ENCODE data around the gene RRP8. TPM values are rescaled to one million over a fixed set of nuclear protein-coding genes. Genes with fewer than 3 reads are reported as not detected.

Gene RRP8
- total and polyA plus RNA-seq, 2 of the 8 experiments (the other 6 are each of a cell fraction or from before 2014, with no cell fraction given) = 4.2 to 14.9 TPM

- no peak overlapping the region for H4K5ac ChIP-seq (ENCODE audit: insufficient read length, low read depth, low read length)
- no peak overlapping the region for H3K4ac ChIP-seq (replicated peaks; ENCODE audit: insufficient read length, low read depth, low read length)
- H3K4me2 ChIP-seq (ENCODE audit: insufficient read depth in 1 of 2, low read depth in 2 of 2, low read length in 2 of 2) = no peak overlapping the region
- no peak overlapping the region for H3K4me3 ChIP-seq (ENCODE audit: extremely low read depth in 1 of 4, insufficient read depth in 2 of 4, low read depth in 3 of 4, low read length in 4 of 4)
- DNase-seq (ENCODE audit: low read depth in 1 of 2, low spot score in 2 of 2) (no peak), FAIRE-seq (no peak)
- no peak overlapping the region for H3K18ac ChIP-seq (ENCODE audit: extremely low read depth, low read length)
- no peaks in the 10 kb centered on the region for H3K36me3 ChIP-seq (ENCODE audit: control insufficient read depth in 2 of 4, insufficient read depth in 4 of 4, low read length in 3 of 4)
- H2AFZ ChIP-seq (ENCODE audit: low read length) = no peak overlapping the region
- no peak overlapping the region for H3K23ac ChIP-seq (ENCODE audit: insufficient read length)
- no peak overlapping the region for H2BK15ac ChIP-seq (ENCODE audit: low read length)
- no peak overlapping the region for H2AK5ac ChIP-seq (ENCODE audit: low read depth, low read length)
- no peak overlapping the region for H2BK12ac ChIP-seq (ENCODE audit: low read depth, low read length)
- no peaks in the 10 kb centered on the region for H3K79me1 ChIP-seq (ENCODE audit: low read depth, low read length)
- CTCF ChIA-PET (ENCODE audit: partially characterized antibody) = interaction anchor here (2.3 to 6.8 kb wide), 2 partner anchors 14 to 26 kb away, joined by 7 to 48 read pairs; no protein-coding TSS in a partner anchor
- no peaks in the 10 kb centered on the region for H3K9me3 ChIP-seq (ENCODE audit: insufficient read depth in 2 of 2, low read depth in 1 of 2, low read length in 1 of 2)
- H4K91ac ChIP-seq (replicated peaks; ENCODE audit: insufficient read length, low read length) = no peak overlapping the region
- POLR2A ChIA-PET (ENCODE audit: partially characterized antibody) = no interaction called here
- H4K20me1 ChIP-seq (replicated peaks in 1 of 2; ENCODE audit: control insufficient read depth in 1 of 2, insufficient read depth in 2 of 2, low read length in 2 of 2) = no peaks in the 10 kb centered on the region
- H3K14ac ChIP-seq (ENCODE audit: insufficient read length) = no peak overlapping the region
- no peak overlapping the region for H3K56ac ChIP-seq (replicated peaks; ENCODE audit: insufficient read length, low read depth, low read length)
- no peaks in the 10 kb centered on the region for H3K4me1 ChIP-seq (replicated peaks in 1 of 4; ENCODE audit: control insufficient read depth in 3 of 4, insufficient read depth in 4 of 4, low read length in 3 of 4)
- no peaks in the 10 kb centered on the region for H3K23me2 ChIP-seq (ENCODE audit: low read depth, low read length)
- WGBS, 2 experiments (ENCODE audit: extremely low coverage in 1 of 2, insufficient coverage in 1 of 2, insufficient read length in 1 of 2, insufficient replicate concordance in 2 of 2, low coverage in 1 of 2, low lambda C conversion rate in 2 of 2, missing lambda C conversion rate in 1 of 2) = 94% methylated on average over 11 of the region's 11 CpGs; no CpG with 5 or more reads in 1 of the 2 experiments
- no peak overlapping the region; the same call in 1 of the 2 replicates for H4K8ac ChIP-seq (ENCODE audit: extremely low read depth, insufficient read depth, low read length)
- no peak overlapping the region; the same call in 1 of the 2 replicates for H2BK5ac ChIP-seq (ENCODE audit: low read depth, low read length)
- peaks cover 0 to 2% (median 0%) of the 10 kb centered on the region in 4 experiments; a peak in 1 of 7 replicates for H3K27me3 ChIP-seq (replicated peaks in 1 of 4; ENCODE audit: control insufficient read depth in 3 of 4, extremely low read depth in 1 of 4, insufficient read depth in 3 of 4, low read length in 3 of 4)
- H3K9ac ChIP-seq (replicated peaks in 1 of 4; ENCODE audit: extremely low read depth in 1 of 4, low read depth in 3 of 4, low read length in 3 of 4) = no peak overlapping the region
- H2BK120ac ChIP-seq (replicated peaks; ENCODE audit: low read depth, low read length) = no peak overlapping the region
- no peak overlapping the region for H2BK20ac ChIP-seq (ENCODE audit: low read length)
- no peaks in the 10 kb centered on the region for H3K79me2 ChIP-seq (ENCODE audit: control insufficient read depth in 1 of 2, insufficient read depth in 2 of 2, low read length in 2 of 2)
- no peak overlapping the region for H3K27ac ChIP-seq (ENCODE audit: low read depth, low read length)
- TF ChIP-seq ATF2 (IDR thresholded peaks at IDR 0.05; ENCODE audit: low read length) = no peak
- no peak for TF ChIP-seq GABPA (IDR thresholded peaks at IDR 0.05; ENCODE audit: borderline replicate concordance, insufficient read depth, low read length)
- TF ChIP-seq CREB1 (IDR thresholded peaks at IDR 0.05) = no peak
- TF ChIP-seq FOSL1 (IDR thresholded peaks at IDR 0.05; ENCODE audit: insufficient read depth, low read depth, low read length) = no peak
- TF ChIP-seq ZNF274 (IDR thresholded peaks at IDR 0.05; ENCODE audit: borderline replicate concordance, extremely low read depth, low read length) = no peak
- no peak for TF ChIP-seq NRF1 (IDR thresholded peaks at IDR 0.05; ENCODE audit: low read depth, low read length)
- no peak for TF ChIP-seq SIN3A (conservative IDR thresholded peaks at IDR 0.05 in 1 of 2, IDR thresholded peaks at IDR 0.05 in 1 of 2; ENCODE audit: low read depth in 1 of 2, low read length in 2 of 2)
- TF ChIP-seq RFX5 (IDR thresholded peaks at IDR 0.05; ENCODE audit: borderline replicate concordance, low read depth, low read length) = no peak
- TF ChIP-seq KDM1A (IDR thresholded peaks at IDR 0.05; ENCODE audit: borderline replicate concordance, low read length) = no peak
These were observed 46.4 kb downstream of the RRP8 start for GRCh38 chr11:6557063-6557462.
